ENCODE data around the gene XRCC3. TPM values are rescaled to one million over a fixed set of nuclear protein-coding genes. Genes with fewer than 3 reads are reported as not detected.
A peak's percentile ranks its signal among the peaks of the same experiment; 100 is the strongest.

The XRCC3 gene
- total and polyA plus RNA-seq, 5 donors from 2014 or later: 3.0 to 9.8 (median 4.5) TPM

- H3K4me1 Mint-ChIP-seq: peaks cover 4 to 21% (median 7%) of the 10 kb centered on the region in 4 donors
- Histone ChIP-seq H3K27ac (ENCODE audit: insufficient read depth, low read length, poor library complexity, severe bottlenecking) (no peak overlapping the region), H3K9me3 (ENCODE audit: control insufficient read depth in 2 of 2, low read length in 2 of 2) (no peaks in the 10 kb centered on the region), H3K4me3 (ENCODE audit: low read depth, low read length) (no peak overlapping the region), H3K36me3 (ENCODE audit: control insufficient read depth, insufficient read depth, low read length) (peaks cover 39% of the 10 kb centered on the region), H3K4me1 (ENCODE audit: control insufficient read depth, insufficient read depth, low read length, poor library complexity, severe bottlenecking) (no peaks in the 10 kb centered on the region), H3K27me3 (ENCODE audit: control insufficient read depth, insufficient read depth, low read length) (no peaks in the 10 kb centered on the region)
- H3K27me3 Mint-ChIP-seq: no peaks in the 10 kb centered on the region
- ATAC-seq (ENCODE audit: low read depth in 2 of 2) (no peak), DNase-seq (no peak)
- no peaks in the 10 kb centered on the region for H3K9me3 Mint-ChIP-seq
- H3K4me3 Mint-ChIP-seq: peak overlapping the region in 1 of 4 donors; percentile 34
- peaks cover 11% of the 10 kb centered on the region for H3K36me3 Mint-ChIP-seq
- peak overlapping the region in 1 of 3 donors; percentile 69 for H3K27ac Mint-ChIP-seq
These were observed 18.7 kb downstream of the XRCC3 start for GRCh38 chr14:103696466-103697071.

- no peaks in the 10 kb centered on the region for H3K4me1 ChIP-seq (ENCODE audit: control insufficient read depth, insufficient read depth, low read length, poor library complexity, severe bottlenecking)
- Mint-ChIP-seq H3K4me3 (peak overlapping the region in 1 of 4 donors; percentile 34), H3K36me3 (peaks cover 11% of the 10 kb centered on the region), H3K27ac (peak overlapping the region in 1 of 3 donors; percentile 69), H3K27me3 (no peaks in the 10 kb centered on the region), H3K4me1 (peaks cover 4 to 21% (median 7%) of the 10 kb centered on the region in 4 donors), H3K9me3 (no peaks in the 10 kb centered on the region)
- H3K27me3 ChIP-seq (ENCODE audit: control insufficient read depth, insufficient read depth, low read length): no peaks in the 10 kb centered on the region
- DNase-seq (no peak), ATAC-seq (ENCODE audit: low read depth in 2 of 2) (no peak)
- H3K9me3 ChIP-seq (ENCODE audit: control insufficient read depth in 2 of 2, low read length in 2 of 2): no peaks in the 10 kb centered on the region
- H3K36me3 ChIP-seq (ENCODE audit: control insufficient read depth, insufficient read depth, low read length): peaks cover 40% of the 10 kb centered on the region
- no peak overlapping the region for H3K27ac ChIP-seq (ENCODE audit: insufficient read depth, low read length, poor library complexity, severe bottlenecking)
- H3K4me3 ChIP-seq (ENCODE audit: low read depth, low read length): no peak overlapping the region
These were observed 19.2 kb downstream of the XRCC3 start for GRCh38 chr14:103696070-103696402.

- Histone ChIP-seq H3K4me1 (ENCODE audit: control insufficient read depth, insufficient read depth, low read length, poor library complexity, severe bottlenecking) (no peaks in the 10 kb centered on the region), H3K27me3 (ENCODE audit: control insufficient read depth, insufficient read depth, low read length) (no peaks in the 10 kb centered on the region), H3K27ac (ENCODE audit: insufficient read depth, low read length, poor library complexity, severe bottlenecking) (no peak overlapping the region), H3K4me3 (ENCODE audit: low read depth, low read length) (no peak overlapping the region), H3K9me3 (ENCODE audit: control insufficient read depth in 2 of 2, low read length in 2 of 2) (no peaks in the 10 kb centered on the region), H3K36me3 (ENCODE audit: control insufficient read depth, insufficient read depth, low read length) (peaks cover 45% of the 10 kb centered on the region)
- no peaks in the 10 kb centered on the region for H3K9me3 Mint-ChIP-seq
- DNase-seq (no peak), ATAC-seq (ENCODE audit: low read depth in 2 of 2) (no peak)
- H3K27ac Mint-ChIP-seq: peak overlapping the region in 2 of 3 donors; percentile 46 to 56
- H3K4me1 Mint-ChIP-seq: peaks cover 4 to 21% (median 7%) of the 10 kb centered on the region in 4 donors
- H3K4me3 Mint-ChIP-seq: no peak overlapping the region
- H3K27me3 Mint-ChIP-seq: no peaks in the 10 kb centered on the region
- peaks cover 12% of the 10 kb centered on the region for H3K36me3 Mint-ChIP-seq
These were observed 19.8 kb downstream of the XRCC3 start for GRCh38 chr14:103695296-103696069.

- DNase-seq (no peak), ATAC-seq (ENCODE audit: low read depth in 2 of 2) (no peak)
- H3K9me3 ChIP-seq (ENCODE audit: control insufficient read depth in 2 of 2, low read length in 2 of 2): no peaks in the 10 kb centered on the region
- no peaks in the 10 kb centered on the region for H3K27me3 ChIP-seq (ENCODE audit: control insufficient read depth, insufficient read depth, low read length)
- H3K27ac ChIP-seq (ENCODE audit: insufficient read depth, low read length, poor library complexity, severe bottlenecking): no peak overlapping the region
- H3K9me3 Mint-ChIP-seq: no peaks in the 10 kb centered on the region
- no peak overlapping the region for H3K27ac Mint-ChIP-seq
- no peak overlapping the region for H3K4me3 ChIP-seq (ENCODE audit: low read depth, low read length)
- H3K27me3 Mint-ChIP-seq: no peaks in the 10 kb centered on the region
- peaks cover 4 to 21% (median 8%) of the 10 kb centered on the region in 4 donors for H3K4me1 Mint-ChIP-seq
- H3K4me1 ChIP-seq (ENCODE audit: control insufficient read depth, insufficient read depth, low read length, poor library complexity, severe bottlenecking): no peaks in the 10 kb centered on the region
- peaks cover 48% of the 10 kb centered on the region for H3K36me3 ChIP-seq (ENCODE audit: control insufficient read depth, insufficient read depth, low read length)
- no peak overlapping the region for H3K4me3 Mint-ChIP-seq
- H3K36me3 Mint-ChIP-seq: peaks cover 18% of the 10 kb centered on the region
These were observed 20.7 kb downstream of the XRCC3 start for GRCh38 chr14:103694572-103695026.

- no peaks in the 10 kb centered on the region for H3K27me3 ChIP-seq (ENCODE audit: control insufficient read depth, insufficient read depth, low read length)
- H3K9me3 ChIP-seq (ENCODE audit: control insufficient read depth in 2 of 2, low read length in 2 of 2): no peaks in the 10 kb centered on the region
- no peak overlapping the region for H3K27ac ChIP-seq (ENCODE audit: insufficient read depth, low read length, poor library complexity, severe bottlenecking)
- peaks cover 59% of the 10 kb centered on the region for H3K36me3 ChIP-seq (ENCODE audit: control insufficient read depth, insufficient read depth, low read length)
- DNase-seq: no peak
- ATAC-seq (ENCODE audit: low read depth in 2 of 2): no peak
- Mint-ChIP-seq H3K27ac (no peak overlapping the region), H3K9me3 (no peaks in the 10 kb centered on the region), H3K36me3 (peaks cover 23% of the 10 kb centered on the region), H3K4me3 (no peak overlapping the region), H3K27me3 (no peaks in the 10 kb centered on the region), H3K4me1 (peaks cover 4 to 21% (median 11%) of the 10 kb centered on the region in 4 donors)
- H3K4me3 ChIP-seq (ENCODE audit: low read depth, low read length): no peak overlapping the region
- H3K4me1 ChIP-seq (ENCODE audit: control insufficient read depth, insufficient read depth, low read length, poor library complexity, severe bottlenecking): no peaks in the 10 kb centered on the region
These were observed 21.7 kb downstream of the XRCC3 start for GRCh38 chr14:103693515-103693914.

- no peaks in the 10 kb centered on the region for H3K4me1 ChIP-seq (ENCODE audit: control insufficient read depth, insufficient read depth, low read length, poor library complexity, severe bottlenecking)
- ATAC-seq (ENCODE audit: low read depth in 2 of 2) (no peak), DNase-seq (no peak)
- no peak overlapping the region for H3K27ac ChIP-seq (ENCODE audit: insufficient read depth, low read length, poor library complexity, severe bottlenecking)
- H3K36me3 ChIP-seq (ENCODE audit: control insufficient read depth, insufficient read depth, low read length): peaks cover 64% of the 10 kb centered on the region
- no peaks in the 10 kb centered on the region for H3K27me3 Mint-ChIP-seq
- H3K9me3 ChIP-seq (ENCODE audit: control insufficient read depth in 2 of 2, low read length in 2 of 2): no peaks in the 10 kb centered on the region
- H3K27ac Mint-ChIP-seq: no peak overlapping the region
- H3K4me1 Mint-ChIP-seq: peaks cover 4 to 21% (median 11%) of the 10 kb centered on the region in 4 donors
- H3K36me3 Mint-ChIP-seq: peaks cover 23% of the 10 kb centered on the region
- no peak overlapping the region for H3K4me3 ChIP-seq (ENCODE audit: low read depth, low read length)
- no peaks in the 10 kb centered on the region for H3K9me3 Mint-ChIP-seq
- no peaks in the 10 kb centered on the region for H3K27me3 ChIP-seq (ENCODE audit: control insufficient read depth, insufficient read depth, low read length)
- no peak overlapping the region for H3K4me3 Mint-ChIP-seq
These were observed 22.4 kb downstream of the XRCC3 start for GRCh38 chr14:103692871-103693270.

- no peak for ATAC-seq (ENCODE audit: low read depth in 2 of 2)
- H3K36me3 ChIP-seq (ENCODE audit: control insufficient read depth, insufficient read depth, low read length): peaks cover 68% of the 10 kb centered on the region
- no peaks in the 10 kb centered on the region for H3K27me3 Mint-ChIP-seq
- no peaks in the 10 kb centered on the region for H3K9me3 ChIP-seq (ENCODE audit: control insufficient read depth in 2 of 2, low read length in 2 of 2)
- H3K4me1 Mint-ChIP-seq: peaks cover 0 to 18% (median 11%) of the 10 kb centered on the region in 4 donors
- no peaks in the 10 kb centered on the region for H3K27me3 ChIP-seq (ENCODE audit: control insufficient read depth, insufficient read depth, low read length)
- DNase-seq: no peak
- peaks cover 21% of the 10 kb centered on the region for H3K36me3 Mint-ChIP-seq
- H3K4me1 ChIP-seq (ENCODE audit: control insufficient read depth, insufficient read depth, low read length, poor library complexity, severe bottlenecking): no peaks in the 10 kb centered on the region
- no peak overlapping the region for H3K4me3 ChIP-seq (ENCODE audit: low read depth, low read length)
- H3K27ac Mint-ChIP-seq: no peak overlapping the region
- no peak overlapping the region for H3K27ac ChIP-seq (ENCODE audit: insufficient read depth, low read length, poor library complexity, severe bottlenecking)
- no peaks in the 10 kb centered on the region for H3K9me3 Mint-ChIP-seq
- no peak overlapping the region for H3K4me3 Mint-ChIP-seq
These were observed 23.1 kb downstream of the XRCC3 start for GRCh38 chr14:103692159-103692558.
